A549 (cell line): Measurements from ENCODE around the gene KSR2.

ENCODE experiments used
- POLR2AphosphoS2 ChIP-seq: conservative IDR thresholded peaks from 2 replicates; pipeline ENCODE4 v1.6.1; 2012; ENCODE audit warnings: low read length, improper control_type of control experiment, inconsistent platforms
- TF ChIP-seq, protein P1 (sequence below): fragments of >200 bp; sonication (Bioruptor Twin); formaldehyde crosslinking; IDR thresholded peaks from 3 replicates; pipeline ENCODE4 v1.5.1; 2016

DNA sequence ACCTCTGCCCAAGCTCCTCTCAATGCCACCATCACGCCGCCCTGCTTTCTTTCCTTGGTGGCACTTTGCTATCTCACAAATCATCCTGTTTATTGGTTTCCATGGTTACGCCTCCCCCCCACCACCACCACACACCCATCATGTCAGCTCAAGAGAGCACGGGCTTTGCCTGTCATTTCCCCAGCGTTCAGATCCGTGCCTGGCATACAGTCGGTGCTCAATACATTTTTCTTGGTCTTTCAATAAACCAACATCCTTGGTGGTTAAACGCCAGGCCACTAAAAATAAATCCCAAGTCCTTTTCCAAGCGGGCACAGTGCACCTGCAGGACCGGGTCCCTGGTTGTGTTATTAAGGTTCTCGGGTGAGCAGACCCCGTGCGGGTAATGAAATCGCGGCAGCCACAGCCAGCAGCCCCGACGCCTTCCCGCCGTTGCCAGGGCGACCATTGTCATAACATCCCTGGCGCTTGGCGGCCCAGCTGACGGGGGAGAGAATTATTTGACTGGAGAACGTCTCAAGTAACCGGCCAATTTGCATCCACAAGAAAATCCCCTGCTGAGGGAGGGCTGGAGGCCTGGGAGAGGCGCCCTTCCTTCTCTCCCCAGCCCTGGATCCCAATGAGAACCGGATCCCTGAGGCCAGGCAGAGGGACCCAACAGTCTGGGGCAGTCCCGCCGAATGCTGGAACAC is 92.9 kb downstream of the KSR2 start:
- TF ChIP-seq POLR2AphosphoS2, result no peak
- TF ChIP-seq, protein P1, sequence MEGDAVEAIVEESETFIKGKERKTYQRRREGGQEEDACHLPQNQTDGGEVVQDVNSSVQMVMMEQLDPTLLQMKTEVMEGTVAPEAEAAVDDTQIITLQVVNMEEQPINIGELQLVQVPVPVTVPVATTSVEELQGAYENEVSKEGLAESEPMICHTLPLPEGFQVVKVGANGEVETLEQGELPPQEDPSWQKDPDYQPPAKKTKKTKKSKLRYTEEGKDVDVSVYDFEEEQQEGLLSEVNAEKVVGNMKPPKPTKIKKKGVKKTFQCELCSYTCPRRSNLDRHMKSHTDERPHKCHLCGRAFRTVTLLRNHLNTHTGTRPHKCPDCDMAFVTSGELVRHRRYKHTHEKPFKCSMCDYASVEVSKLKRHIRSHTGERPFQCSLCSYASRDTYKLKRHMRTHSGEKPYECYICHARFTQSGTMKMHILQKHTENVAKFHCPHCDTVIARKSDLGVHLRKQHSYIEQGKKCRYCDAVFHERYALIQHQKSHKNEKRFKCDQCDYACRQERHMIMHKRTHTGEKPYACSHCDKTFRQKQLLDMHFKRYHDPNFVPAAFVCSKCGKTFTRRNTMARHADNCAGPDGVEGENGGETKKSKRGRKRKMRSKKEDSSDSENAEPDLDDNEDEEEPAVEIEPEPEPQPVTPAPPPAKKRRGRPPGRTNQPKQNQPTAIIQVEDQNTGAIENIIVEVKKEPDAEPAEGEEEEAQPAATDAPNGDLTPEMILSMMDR, result no peak
